ENCODE data around the gene OR52D1.

- TF ChIP-seq CTCF (IDR thresholded peaks at IDR 0.05): no peak
- TF ChIP-seq POLR2AphosphoS5 (IDR thresholded peaks at IDR 0.05): no peak
Observed at GRCh38 chr11:5489576-5490357, 1.3 kb downstream of the OR52D1 start.
